ENCODE data around the gene DOK6.
"Not testable (repeated sequence)": the region's sequence is repeated elsewhere in the genome, so short reads cannot be mapped to it uniquely, and the experiment has no call there.

Gene DOK6

GRCh38 chr18:69853051-69853450 is 452.4 kb downstream of the DOK6 start:
- H3K27ac ChIP-seq (ENCODE audit: low read length) = no peak overlapping the region
- no peak overlapping the region for H3K4me3 ChIP-seq (ENCODE audit: low read length in 2 of 2)

GRCh38 chr18:69854455-69854854 is 453.8 kb downstream of the DOK6 start:
- H3K27ac ChIP-seq (ENCODE audit: low read length) = no peak overlapping the region
- H3K36me3 ChIP-seq (ENCODE audit: control insufficient read depth in 2 of 2, insufficient read depth in 2 of 2, low read length in 2 of 2) = no peaks in the 10 kb centered on the region
- H3K4me1 ChIP-seq (ENCODE audit: control insufficient read depth, insufficient read depth, low read length) = no peaks in the 10 kb centered on the region
- no peak overlapping the region for H3K9ac ChIP-seq (ENCODE audit: low read length in 2 of 2)
- H3K4me3 ChIP-seq (ENCODE audit: low read length in 2 of 2) = no peak overlapping the region
- no peaks in the 10 kb centered on the region for H3K9me3 ChIP-seq (ENCODE audit: control insufficient read depth in 2 of 2, low read length in 2 of 2)
- H3K27me3 ChIP-seq (ENCODE audit: control insufficient read depth in 1 of 2, insufficient read depth in 2 of 2, low read length in 2 of 2) = no peaks in the 10 kb centered on the region

More at GRCh38 chr18:69853051-69853450, 452.4 kb downstream of the DOK6 start:
- no peaks in the 10 kb centered on the region for H3K27me3 ChIP-seq (ENCODE audit: control insufficient read depth in 1 of 2, insufficient read depth in 2 of 2, low read length in 2 of 2)
- H3K36me3 ChIP-seq (ENCODE audit: control insufficient read depth in 2 of 2, insufficient read depth in 2 of 2, low read length in 2 of 2) = no peaks in the 10 kb centered on the region
- H3K4me1 ChIP-seq (ENCODE audit: control insufficient read depth, insufficient read depth, low read length) = no peaks in the 10 kb centered on the region
- no peaks in the 10 kb centered on the region for H3K9me3 ChIP-seq (ENCODE audit: control insufficient read depth in 2 of 2, low read length in 2 of 2)
- no peak overlapping the region for H3K9ac ChIP-seq (ENCODE audit: low read length in 2 of 2)

- Histone ChIP-seq H3K36me3 (ENCODE audit: control insufficient read depth in 2 of 2, insufficient read depth in 2 of 2, low read length in 2 of 2) (no peaks in the 10 kb centered on the region), H3K27ac (ENCODE audit: low read length) (no peak overlapping the region), H3K9me3 (ENCODE audit: control insufficient read depth in 2 of 2, low read length in 2 of 2) (no peaks in the 10 kb centered on the region)
Measured at GRCh38 chr18:69858897-69859296, 458.2 kb downstream of the DOK6 start.

GRCh38 chr18:69864802-69865201 is 464.1 kb downstream of the DOK6 start:
- H3K4me1 ChIP-seq (ENCODE audit: control insufficient read depth, insufficient read depth, low read length); H3K36me3 ChIP-seq (ENCODE audit: control insufficient read depth in 2 of 2, insufficient read depth in 2 of 2, low read length in 2 of 2); H3K9ac ChIP-seq (ENCODE audit: low read length in 2 of 2); H3K27me3 ChIP-seq (ENCODE audit: control insufficient read depth in 1 of 2, insufficient read depth in 2 of 2, low read length in 2 of 2); H3K4me3 ChIP-seq (ENCODE audit: low read length in 2 of 2); H3K27ac ChIP-seq (ENCODE audit: low read length); H3K9me3 ChIP-seq (ENCODE audit: control insufficient read depth in 2 of 2, low read length in 2 of 2): not testable (repeated sequence)

More at GRCh38 chr18:69858897-69859296, 458.2 kb downstream of the DOK6 start:
- Histone ChIP-seq H3K4me3 (ENCODE audit: low read length in 2 of 2) (no peak overlapping the region), H3K4me1 (ENCODE audit: control insufficient read depth, insufficient read depth, low read length) (no peaks in the 10 kb centered on the region), H3K9ac (ENCODE audit: low read length in 2 of 2) (no peak overlapping the region), H3K27me3 (ENCODE audit: control insufficient read depth in 1 of 2, insufficient read depth in 2 of 2, low read length in 2 of 2) (no peaks in the 10 kb centered on the region)

- H3K9me3 ChIP-seq (ENCODE audit: control insufficient read depth in 2 of 2, low read length in 2 of 2) = no peaks in the 10 kb centered on the region
- no peaks in the 10 kb centered on the region for H3K27me3 ChIP-seq (ENCODE audit: control insufficient read depth in 1 of 2, insufficient read depth in 2 of 2, low read length in 2 of 2)
- no peaks in the 10 kb centered on the region for H3K36me3 ChIP-seq (ENCODE audit: control insufficient read depth in 2 of 2, insufficient read depth in 2 of 2, low read length in 2 of 2)
- H3K27ac ChIP-seq (ENCODE audit: low read length) = no peak overlapping the region
- no peaks in the 10 kb centered on the region for H3K4me1 ChIP-seq (ENCODE audit: control insufficient read depth, insufficient read depth, low read length)
- H3K4me3 ChIP-seq (ENCODE audit: low read length in 2 of 2) = no peak overlapping the region
- no peak overlapping the region for H3K9ac ChIP-seq (ENCODE audit: low read length in 2 of 2)
Measured at GRCh38 chr18:69865776-69866175, 465.1 kb downstream of the DOK6 start.

GRCh38 chr18:69866212-69866611 is 465.5 kb downstream of the DOK6 start:
- Histone ChIP-seq H3K9me3 (ENCODE audit: control insufficient read depth in 2 of 2, low read length in 2 of 2) (no peaks in the 10 kb centered on the region), H3K36me3 (ENCODE audit: control insufficient read depth in 2 of 2, insufficient read depth in 2 of 2, low read length in 2 of 2) (no peaks in the 10 kb centered on the region), H3K27ac (ENCODE audit: low read length) (no peak overlapping the region), H3K27me3 (ENCODE audit: control insufficient read depth in 1 of 2, insufficient read depth in 2 of 2, low read length in 2 of 2) (no peaks in the 10 kb centered on the region), H3K4me1 (ENCODE audit: control insufficient read depth, insufficient read depth, low read length) (no peaks in the 10 kb centered on the region), H3K9ac (ENCODE audit: low read length in 2 of 2) (no peak overlapping the region), H3K4me3 (ENCODE audit: low read length in 2 of 2) (no peak overlapping the region)

GRCh38 chr18:69870736-69871135 is 470.0 kb downstream of the DOK6 start:
- H3K4me1 ChIP-seq (ENCODE audit: control insufficient read depth, insufficient read depth, low read length) = no peaks in the 10 kb centered on the region
- H3K9ac ChIP-seq (ENCODE audit: low read length in 2 of 2) = no peak overlapping the region
- H3K27me3 ChIP-seq (ENCODE audit: control insufficient read depth in 1 of 2, insufficient read depth in 2 of 2, low read length in 2 of 2) = no peaks in the 10 kb centered on the region
- no peak overlapping the region for H3K4me3 ChIP-seq (ENCODE audit: low read length in 2 of 2)
- no peaks in the 10 kb centered on the region for H3K36me3 ChIP-seq (ENCODE audit: control insufficient read depth in 2 of 2, insufficient read depth in 2 of 2, low read length in 2 of 2)
- H3K27ac ChIP-seq (ENCODE audit: low read length) = no peak overlapping the region
- H3K9me3 ChIP-seq (ENCODE audit: control insufficient read depth in 2 of 2, low read length in 2 of 2) = no peaks in the 10 kb centered on the region

- no peak overlapping the region for H3K9ac ChIP-seq (ENCODE audit: low read length in 2 of 2)
- H3K9me3 ChIP-seq (ENCODE audit: control insufficient read depth in 2 of 2, low read length in 2 of 2) = no peaks in the 10 kb centered on the region
- H3K27me3 ChIP-seq (ENCODE audit: control insufficient read depth in 1 of 2, insufficient read depth in 2 of 2, low read length in 2 of 2) = no peaks in the 10 kb centered on the region
- no peaks in the 10 kb centered on the region for H3K36me3 ChIP-seq (ENCODE audit: control insufficient read depth in 2 of 2, insufficient read depth in 2 of 2, low read length in 2 of 2)
- no peak overlapping the region for H3K4me3 ChIP-seq (ENCODE audit: low read length in 2 of 2)
- no peak overlapping the region for H3K27ac ChIP-seq (ENCODE audit: low read length)
- H3K4me1 ChIP-seq (ENCODE audit: control insufficient read depth, insufficient read depth, low read length) = no peaks in the 10 kb centered on the region
Measured at GRCh38 chr18:69871363-69871762, 470.7 kb downstream of the DOK6 start.

- Histone ChIP-seq H3K36me3 (ENCODE audit: control insufficient read depth in 2 of 2, insufficient read depth in 2 of 2, low read length in 2 of 2) (no peaks in the 10 kb centered on the region), H3K9ac (ENCODE audit: low read length in 2 of 2) (no peak overlapping the region), H3K27me3 (ENCODE audit: control insufficient read depth in 1 of 2, insufficient read depth in 2 of 2, low read length in 2 of 2) (no peaks in the 10 kb centered on the region), H3K27ac (ENCODE audit: low read length) (no peak overlapping the region), H3K9me3 (ENCODE audit: control insufficient read depth in 2 of 2, low read length in 2 of 2) (no peaks in the 10 kb centered on the region), H3K4me1 (ENCODE audit: control insufficient read depth, insufficient read depth, low read length) (no peaks in the 10 kb centered on the region), H3K4me3 (ENCODE audit: low read length in 2 of 2) (no peak overlapping the region)
Measured at GRCh38 chr18:69872661-69873060, 472.0 kb downstream of the DOK6 start.

- Histone ChIP-seq H3K4me1 (ENCODE audit: control insufficient read depth, insufficient read depth, low read length) (no peaks in the 10 kb centered on the region), H3K27ac (ENCODE audit: low read length) (no peak overlapping the region), H3K4me3 (ENCODE audit: low read length in 2 of 2) (no peak overlapping the region), H3K27me3 (ENCODE audit: control insufficient read depth in 1 of 2, insufficient read depth in 2 of 2, low read length in 2 of 2) (no peaks in the 10 kb centered on the region), H3K9me3 (ENCODE audit: control insufficient read depth in 2 of 2, low read length in 2 of 2) (no peaks in the 10 kb centered on the region), H3K9ac (ENCODE audit: low read length in 2 of 2) (no peak overlapping the region), H3K36me3 (ENCODE audit: control insufficient read depth in 2 of 2, insufficient read depth in 2 of 2, low read length in 2 of 2) (no peaks in the 10 kb centered on the region)
Measured at GRCh38 chr18:69874058-69874457, 473.4 kb downstream of the DOK6 start.

- Histone ChIP-seq H3K9ac (ENCODE audit: low read length in 2 of 2) (no peak overlapping the region), H3K36me3 (ENCODE audit: control insufficient read depth in 2 of 2, insufficient read depth in 2 of 2, low read length in 2 of 2) (no peaks in the 10 kb centered on the region), H3K9me3 (ENCODE audit: control insufficient read depth in 2 of 2, low read length in 2 of 2) (no peaks in the 10 kb centered on the region), H3K4me3 (ENCODE audit: low read length in 2 of 2) (no peak overlapping the region), H3K27ac (ENCODE audit: low read length) (no peak overlapping the region), H3K4me1 (ENCODE audit: control insufficient read depth, insufficient read depth, low read length) (no peaks in the 10 kb centered on the region), H3K27me3 (ENCODE audit: control insufficient read depth in 1 of 2, insufficient read depth in 2 of 2, low read length in 2 of 2) (no peaks in the 10 kb centered on the region)
Measured at GRCh38 chr18:69876490-69876889, 475.8 kb downstream of the DOK6 start.

Data from stomach smooth muscle (tissue), 2 donors.